ENCODE data around the gene NEURL1. TPM values are rescaled to one million over a fixed set of nuclear protein-coding genes. Genes with fewer than 3 reads are reported as not detected.
A peak's percentile ranks its signal among the peaks of the same experiment; 100 is the strongest.

The NEURL1 gene
- total and polyA plus RNA-seq, 3 experiments from 2014 or later, result 0.69 to 1.6 (median 1.5) TPM

GRCh38 chr10:103621783-103622125 is 128.2 kb downstream of the NEURL1 start:
- no peak overlapping the region for H3K4me3 Mint-ChIP-seq
- H3K9me3 Mint-ChIP-seq, result no peaks in the 10 kb centered on the region
- H3K27ac Mint-ChIP-seq, result no peak overlapping the region
- Histone ChIP-seq H3K27me3 (ENCODE audit: insufficient read depth, low read length, poor library complexity, severe bottlenecking) (no peaks in the 10 kb centered on the region), H3K36me3 (ENCODE audit: insufficient read depth, low read length) (no peaks in the 10 kb centered on the region), H3K4me3 (ENCODE audit: low read length) (no peak overlapping the region), H3K27ac (ENCODE audit: low read depth, low read length) (peak overlapping the region; percentile 16), H3K9me3 (ENCODE audit: low read length) (no peaks in the 10 kb centered on the region), H3K4me1 (ENCODE audit: insufficient read depth, low read length) (no peaks in the 10 kb centered on the region)
- no peaks in the 10 kb centered on the region for H3K4me1 Mint-ChIP-seq
- H3K36me3 Mint-ChIP-seq, result peaks cover 0 to 38% (median 4%) of the 10 kb centered on the region in 3 donors
- ChIA-PET POLR2A (interaction anchor here (0.5 kb wide), 1 partner anchor 969 kb away, joined by 5 read pairs; no protein-coding TSS in a partner anchor), CTCF (no interaction called here)
- no peak for DNase-seq
- H3K27me3 Mint-ChIP-seq, result peaks cover 0 to 5% of the 10 kb centered on the region in 2 donors

- Mint-ChIP-seq H3K27me3 (peaks cover 0 to 5% of the 10 kb centered on the region in 2 donors), H3K27ac (peak overlapping the region in 1 of 8 donors; percentile 42), H3K4me1 (no peaks in the 10 kb centered on the region), H3K4me3 (no peak overlapping the region), H3K9me3 (no peaks in the 10 kb centered on the region), H3K36me3 (peaks cover 0 to 41% (median 4%) of the 10 kb centered on the region in 3 donors)
- no peaks in the 10 kb centered on the region for H3K4me1 ChIP-seq (ENCODE audit: insufficient read depth, low read length)
- POLR2A ChIA-PET, result no interaction called here
- H3K27me3 ChIP-seq (ENCODE audit: insufficient read depth, low read length, poor library complexity, severe bottlenecking), result no peaks in the 10 kb centered on the region
- CTCF ChIA-PET, result no interaction called here
- H3K36me3 ChIP-seq (ENCODE audit: insufficient read depth, low read length), result no peaks in the 10 kb centered on the region
- no peak overlapping the region for H3K4me3 ChIP-seq (ENCODE audit: low read length)
- no peak overlapping the region for H3K27ac ChIP-seq (ENCODE audit: low read depth, low read length)
- no peaks in the 10 kb centered on the region for H3K9me3 ChIP-seq (ENCODE audit: low read length)
- DNase-seq, result no peak
These were observed 128.8 kb downstream of the NEURL1 start for GRCh38 chr10:103622286-103622685.

- H3K27ac ChIP-seq (ENCODE audit: low read depth, low read length), result no peak overlapping the region
- Mint-ChIP-seq H3K4me3 (no peak overlapping the region), H3K4me1 (no peaks in the 10 kb centered on the region), H3K9me3 (no peaks in the 10 kb centered on the region), H3K36me3 (peaks cover 0 to 46% (median 4%) of the 10 kb centered on the region in 3 donors), H3K27me3 (peaks cover 0 to 5% of the 10 kb centered on the region in 2 donors), H3K27ac (peak overlapping the region in 1 of 8 donors; percentile 58)
- H3K27me3 ChIP-seq (ENCODE audit: insufficient read depth, low read length, poor library complexity, severe bottlenecking), result no peaks in the 10 kb centered on the region
- CTCF ChIA-PET, result interaction anchor here (1.1 kb wide), 1 partner anchor 232 kb away, joined by 3 read pairs; the partner anchor contains the start of gene SH3PXD2A
- no peaks in the 10 kb centered on the region for H3K4me1 ChIP-seq (ENCODE audit: insufficient read depth, low read length)
- POLR2A ChIA-PET, result no interaction called here
- H3K9me3 ChIP-seq (ENCODE audit: low read length), result no peaks in the 10 kb centered on the region
- no peak overlapping the region for H3K4me3 ChIP-seq (ENCODE audit: low read length)
- DNase-seq, result no peak
- no peaks in the 10 kb centered on the region for H3K36me3 ChIP-seq (ENCODE audit: insufficient read depth, low read length)
These were observed 129.6 kb downstream of the NEURL1 start for GRCh38 chr10:103622935-103623574.

GRCh38 chr10:103626178-103626577 is 132.7 kb downstream of the NEURL1 start:
- Mint-ChIP-seq H3K36me3 (peaks cover 0 to 41% (median 0%) of the 10 kb centered on the region in 3 donors), H3K4me3 (no peak overlapping the region), H3K27ac (no peak overlapping the region), H3K4me1 (no peaks in the 10 kb centered on the region), H3K27me3 (peaks cover 0 to 5% of the 10 kb centered on the region in 2 donors), H3K9me3 (no peaks in the 10 kb centered on the region)
- POLR2A ChIA-PET, result no interaction called here
- Histone ChIP-seq H3K4me1 (ENCODE audit: insufficient read depth, low read length) (no peaks in the 10 kb centered on the region), H3K27ac (ENCODE audit: low read depth, low read length) (no peak overlapping the region), H3K27me3 (ENCODE audit: insufficient read depth, low read length, poor library complexity, severe bottlenecking) (no peaks in the 10 kb centered on the region), H3K9me3 (ENCODE audit: low read length) (no peaks in the 10 kb centered on the region), H3K4me3 (ENCODE audit: low read length) (no peak overlapping the region), H3K36me3 (ENCODE audit: insufficient read depth, low read length) (no peaks in the 10 kb centered on the region)
- no peak for DNase-seq
- CTCF ChIA-PET, result no interaction called here

- Histone ChIP-seq H3K4me3 (ENCODE audit: low read length) (no peak overlapping the region), H3K36me3 (ENCODE audit: insufficient read depth, low read length) (no peaks in the 10 kb centered on the region), H3K27ac (ENCODE audit: low read depth, low read length) (no peak overlapping the region), H3K27me3 (ENCODE audit: insufficient read depth, low read length, poor library complexity, severe bottlenecking) (no peaks in the 10 kb centered on the region), H3K9me3 (ENCODE audit: low read length) (no peaks in the 10 kb centered on the region), H3K4me1 (ENCODE audit: insufficient read depth, low read length) (no peaks in the 10 kb centered on the region)
- H3K9me3 Mint-ChIP-seq, result no peaks in the 10 kb centered on the region
- peaks cover 0 to 37% (median 0%) of the 10 kb centered on the region in 3 donors for H3K36me3 Mint-ChIP-seq
- H3K4me3 Mint-ChIP-seq, result no peak overlapping the region
- POLR2A ChIA-PET, result no interaction called here
- H3K4me1 Mint-ChIP-seq, result peaks cover 0 to 6% (median 0%) of the 10 kb centered on the region in 3 donors
- CTCF ChIA-PET, result interaction anchor here (1.4 kb wide), 1 partner anchor 22 kb away, joined by 3 read pairs; no protein-coding TSS in a partner anchor
- no peak for DNase-seq
- peaks cover 0 to 5% of the 10 kb centered on the region in 2 donors for H3K27me3 Mint-ChIP-seq
- peak overlapping the region in 2 of 8 donors; percentile 8 to 68 for H3K27ac Mint-ChIP-seq
These were observed 133.8 kb downstream of the NEURL1 start for GRCh38 chr10:103627111-103627892.

GRCh38 chr10:103627893-103628292 is 134.4 kb downstream of the NEURL1 start:
- no peaks in the 10 kb centered on the region for H3K36me3 ChIP-seq (ENCODE audit: insufficient read depth, low read length)
- CTCF ChIA-PET, result interaction anchor here (1.4 kb wide), 1 partner anchor 23 kb away, joined by 3 read pairs; no protein-coding TSS in a partner anchor

GRCh38 chr10:103629581-103629980 is 136.1 kb downstream of the NEURL1 start:
- Mint-ChIP-seq H3K36me3 (peaks cover 0 to 29% (median 0%) of the 10 kb centered on the region in 3 donors), H3K27me3 (peaks cover 0 to 7% of the 10 kb centered on the region in 2 donors), H3K4me1 (peaks cover 0 to 13% (median 2%) of the 10 kb centered on the region in 3 donors), H3K27ac (no peak overlapping the region), H3K4me3 (no peak overlapping the region), H3K9me3 (no peaks in the 10 kb centered on the region)
- ChIA-PET POLR2A (no interaction called here), CTCF (no interaction called here)
- H3K27me3 ChIP-seq (ENCODE audit: insufficient read depth, low read length, poor library complexity, severe bottlenecking), result no peaks in the 10 kb centered on the region
- no peak for DNase-seq
- no peak overlapping the region for H3K4me3 ChIP-seq (ENCODE audit: low read length)
- H3K27ac ChIP-seq (ENCODE audit: low read depth, low read length), result no peak overlapping the region
- H3K9me3 ChIP-seq (ENCODE audit: low read length), result no peaks in the 10 kb centered on the region
- H3K36me3 ChIP-seq (ENCODE audit: insufficient read depth, low read length), result no peaks in the 10 kb centered on the region
- H3K4me1 ChIP-seq (ENCODE audit: insufficient read depth, low read length), result no peaks in the 10 kb centered on the region

More at GRCh38 chr10:103627893-103628292, 134.4 kb downstream of the NEURL1 start:
- POLR2A ChIA-PET, result no interaction called here
- Mint-ChIP-seq H3K4me1 (peaks cover 0 to 12% (median under 1%) of the 10 kb centered on the region in 3 donors), H3K9me3 (no peaks in the 10 kb centered on the region), H3K27ac (peak overlapping the region in 3 of 8 donors; percentile 8 to 68 (median 11)), H3K4me3 (no peak overlapping the region), H3K36me3 (peaks cover 0 to 37% (median 0%) of the 10 kb centered on the region in 3 donors), H3K27me3 (peaks cover 0 to 5% of the 10 kb centered on the region in 2 donors)
- no peak for DNase-seq
- no peaks in the 10 kb centered on the region for H3K9me3 ChIP-seq (ENCODE audit: low read length)
- H3K27ac ChIP-seq (ENCODE audit: low read depth, low read length), result no peak overlapping the region
- H3K4me1 ChIP-seq (ENCODE audit: insufficient read depth, low read length), result no peaks in the 10 kb centered on the region
- H3K27me3 ChIP-seq (ENCODE audit: insufficient read depth, low read length, poor library complexity, severe bottlenecking), result no peaks in the 10 kb centered on the region
- no peak overlapping the region for H3K4me3 ChIP-seq (ENCODE audit: low read length)

GRCh38 chr10:103630156-103630555 is 136.7 kb downstream of the NEURL1 start:
- Mint-ChIP-seq H3K4me1 (peaks cover 0 to 13% (median 2%) of the 10 kb centered on the region in 3 donors), H3K9me3 (no peaks in the 10 kb centered on the region), H3K36me3 (peaks cover 0 to 23% (median 0%) of the 10 kb centered on the region in 3 donors), H3K4me3 (no peak overlapping the region), H3K27me3 (peaks cover 0 to 3% of the 10 kb centered on the region in 2 donors), H3K27ac (no peak overlapping the region)
- no peak overlapping the region for H3K4me3 ChIP-seq (ENCODE audit: low read length)
- H3K9me3 ChIP-seq (ENCODE audit: low read length), result no peaks in the 10 kb centered on the region
- no peaks in the 10 kb centered on the region for H3K36me3 ChIP-seq (ENCODE audit: insufficient read depth, low read length)
- no peaks in the 10 kb centered on the region for H3K4me1 ChIP-seq (ENCODE audit: insufficient read depth, low read length)
- H3K27ac ChIP-seq (ENCODE audit: low read depth, low read length), result no peak overlapping the region
- CTCF ChIA-PET, result no interaction called here
- no peaks in the 10 kb centered on the region for H3K27me3 ChIP-seq (ENCODE audit: insufficient read depth, low read length, poor library complexity, severe bottlenecking)
- POLR2A ChIA-PET, result no interaction called here
- DNase-seq, result no peak

Data from CD8-positive, alpha-beta memory T cell (primary cell).